GM18508 (cell line): ENCODE data around the gene CBX3.
"Not testable (repeated sequence)": the region's sequence is repeated elsewhere in the genome, so short reads cannot be mapped to it uniquely, and the experiment has no call there.

Experiments
- ATAC-seq: cut with Tn5 transposase; IDR thresholded peaks from one replicate; pipeline ENCODE4 v1.9.1; 2021; ENCODE audit warnings: moderate number of reproducible peaks; ENCODE audit not compliant: insufficient read depth, unreplicated experiment

The CBX3 gene

DNA sequence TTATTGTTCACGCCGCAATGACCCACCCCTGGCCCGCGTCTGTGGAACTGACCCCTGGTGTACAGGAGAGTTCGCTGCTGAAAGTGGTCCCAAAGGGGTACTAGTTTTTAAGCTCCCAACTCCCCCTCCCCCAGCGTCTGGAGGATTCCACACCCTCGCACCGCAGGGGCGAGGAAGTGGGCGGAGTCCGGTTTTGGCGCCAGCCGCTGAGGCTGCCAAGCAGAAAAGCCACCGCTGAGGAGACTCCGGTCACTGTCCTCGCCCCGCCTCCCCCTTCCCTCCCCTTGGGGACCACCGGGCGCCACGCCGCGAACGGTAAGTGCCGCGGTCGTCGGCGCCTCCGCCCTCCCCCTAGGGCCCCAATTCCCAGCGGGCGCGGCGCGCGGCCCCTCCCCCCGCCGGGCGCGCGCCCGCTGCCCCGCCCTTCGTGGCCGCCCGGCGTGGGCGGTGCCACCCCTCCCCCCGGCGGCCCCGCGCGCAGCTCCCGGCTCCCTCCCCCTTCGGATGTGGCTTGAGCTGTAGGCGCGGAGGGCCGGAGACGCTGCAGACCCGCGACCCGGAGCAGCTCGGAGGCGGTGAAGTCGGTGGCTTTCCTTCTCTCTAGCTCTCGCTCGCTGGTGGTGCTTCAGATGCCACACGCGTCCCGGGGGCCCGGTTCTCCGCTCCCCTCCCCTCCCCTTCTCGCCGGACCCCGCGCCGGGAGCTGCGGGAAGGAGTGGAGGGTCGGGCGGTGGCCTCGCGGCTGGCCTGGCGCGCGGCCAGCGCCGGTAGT lies at the start of gene CBX3:
Gene CBX3 (plus strand): TSS at position 499 of the 772 bp plus-strand sequence. CDS start 1,254 bp downstream, outside the sequence.
- ATAC-seq, result peak; percentile 26

DNA sequence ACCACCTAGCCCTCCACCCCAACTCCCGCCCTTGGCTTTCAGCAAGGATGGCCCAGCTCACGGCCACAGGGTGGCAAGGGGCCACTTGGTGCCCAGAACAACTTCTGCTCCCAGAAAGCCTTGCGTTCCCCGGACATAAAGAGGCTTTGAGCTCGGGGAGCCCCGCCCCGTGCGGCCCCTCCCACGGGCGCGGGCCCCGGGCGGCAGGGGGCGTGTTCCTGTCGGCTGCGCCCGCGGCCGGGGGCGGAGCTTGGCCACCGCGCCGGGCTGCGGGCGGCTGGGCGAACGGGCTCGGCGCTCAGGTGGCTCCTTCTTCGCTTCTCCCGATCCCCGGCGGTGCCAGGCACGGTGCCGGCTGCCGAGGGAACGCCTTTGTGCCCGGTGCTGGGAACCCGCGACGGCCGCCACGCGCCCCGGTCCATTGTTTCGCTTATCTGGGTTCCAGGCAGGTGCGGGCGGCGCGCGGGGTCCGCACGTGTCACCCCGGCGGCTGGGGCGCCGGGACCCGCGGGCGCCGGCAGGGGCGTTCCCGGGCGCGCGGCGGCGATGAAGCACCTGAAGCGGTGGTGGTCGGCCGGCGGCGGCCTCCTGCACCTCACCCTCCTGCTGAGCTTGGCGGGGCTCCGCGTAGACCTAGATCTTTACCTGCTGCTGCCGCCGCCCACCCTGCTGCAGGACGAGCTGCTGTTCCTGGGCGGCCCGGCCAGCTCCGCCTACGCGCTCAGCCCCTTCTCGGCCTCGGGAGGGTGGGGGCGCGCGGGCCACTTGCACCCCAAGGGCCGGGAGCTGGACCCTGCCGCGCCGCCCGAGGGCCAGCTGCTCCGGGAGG lies 49.4 kb upstream of the CBX3 start, which contains the start of gene NFE2L3:
Gene NFE2L3 (plus strand): TSS at position 246 of the 829 bp plus-strand sequence. CDS start 301 bp downstream, at position 547.
- ATAC-seq, result no peak

DNA sequence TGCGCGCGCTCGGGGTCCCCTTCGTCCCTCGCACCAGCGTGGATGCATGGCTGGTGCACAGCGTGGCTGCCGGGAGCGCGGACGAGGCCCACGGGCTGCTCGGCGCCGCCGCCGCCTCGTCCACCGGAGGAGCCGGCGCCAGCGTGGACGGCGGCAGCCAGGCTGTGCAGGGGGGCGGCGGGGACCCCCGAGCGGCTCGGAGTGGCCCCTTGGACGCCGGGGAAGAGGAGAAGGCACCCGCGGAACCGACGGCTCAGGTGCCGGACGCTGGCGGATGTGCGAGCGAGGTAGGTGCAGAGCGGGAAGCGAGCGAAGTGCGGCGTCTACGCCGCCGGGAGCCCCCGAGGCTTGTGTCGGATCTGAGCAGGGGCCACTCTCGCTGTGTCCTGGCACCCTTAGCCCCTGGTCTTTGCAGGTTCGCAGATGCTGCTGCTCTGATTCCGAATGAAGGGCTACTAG lies 48.7 kb upstream of the CBX3 start:
- not testable (repeated sequence) for ATAC-seq

DNA sequence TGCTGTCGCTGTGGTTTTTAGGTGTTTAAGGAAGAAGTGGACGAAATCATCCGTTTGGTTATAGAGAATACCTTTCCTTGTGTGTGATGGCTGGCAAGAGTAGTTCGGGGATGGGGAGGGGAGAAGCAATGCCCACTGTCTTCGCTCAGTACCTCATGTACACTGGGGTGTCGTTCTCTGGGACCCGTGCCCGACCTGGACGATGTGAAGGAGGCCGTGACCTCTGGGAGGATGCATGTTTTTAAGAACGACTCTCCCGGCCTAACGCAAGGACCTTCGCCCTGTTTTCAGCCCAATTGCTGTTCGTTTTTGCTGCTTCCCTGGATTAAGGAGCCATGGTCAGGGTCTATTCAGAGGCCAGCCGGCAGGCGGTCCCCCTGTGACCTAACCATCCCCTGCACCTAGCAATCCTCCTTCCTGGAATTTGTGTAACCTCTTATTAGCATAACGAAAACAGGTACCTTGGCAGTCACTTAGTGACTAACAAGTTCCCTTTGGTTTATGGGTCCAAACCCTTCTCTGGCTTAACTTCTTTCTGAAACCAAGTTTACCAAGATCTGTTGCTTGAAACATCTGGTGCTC lies 48.2 kb upstream of the CBX3 start:
- no peak for ATAC-seq

DNA sequence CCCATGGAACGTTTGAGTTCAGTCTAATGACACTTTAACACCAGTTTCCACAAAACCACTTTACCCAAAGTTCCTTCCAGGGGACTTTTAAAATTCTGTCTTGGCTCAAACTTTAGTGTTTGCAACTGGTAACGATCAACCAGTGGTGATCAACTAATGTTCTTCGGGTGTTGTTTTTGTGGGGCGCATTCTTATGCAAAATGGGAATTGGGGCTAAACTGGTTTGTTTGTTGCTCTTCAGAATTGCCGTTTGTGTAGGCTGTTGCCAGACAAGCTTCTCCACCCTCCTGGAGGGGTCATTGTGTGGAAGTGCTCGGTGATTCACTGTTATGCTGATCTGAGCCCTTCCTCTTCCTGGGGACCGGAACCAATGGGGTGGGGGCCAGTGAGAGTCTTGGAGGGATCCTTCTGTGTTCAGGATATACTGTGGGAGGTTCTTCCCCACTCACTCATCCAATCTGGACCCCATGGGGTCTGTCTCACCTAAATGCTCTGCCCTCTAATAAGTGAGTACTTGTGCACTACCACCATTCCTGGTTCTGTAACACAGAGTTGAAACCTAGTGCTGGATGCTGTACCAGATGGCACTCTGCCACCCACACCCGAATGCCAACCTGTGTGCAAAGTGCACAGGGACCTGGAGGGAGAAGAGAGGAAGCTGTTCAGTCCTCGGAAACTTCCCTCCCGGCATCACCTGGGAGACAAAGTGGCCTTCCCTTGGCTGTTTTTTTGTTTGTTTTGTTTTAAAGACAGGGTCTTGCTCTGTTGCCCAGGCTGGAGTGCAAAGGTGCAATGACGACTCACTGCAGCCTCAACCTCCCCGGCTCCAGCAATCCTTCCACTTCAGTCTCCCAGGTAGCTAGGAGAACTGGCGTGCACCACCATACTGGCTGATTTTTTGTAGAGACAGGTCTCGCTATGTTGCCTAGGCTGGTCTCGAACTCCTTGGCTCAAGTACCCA lies 47.4 kb upstream of the CBX3 start:
- ATAC-seq, result no peak

DNA sequence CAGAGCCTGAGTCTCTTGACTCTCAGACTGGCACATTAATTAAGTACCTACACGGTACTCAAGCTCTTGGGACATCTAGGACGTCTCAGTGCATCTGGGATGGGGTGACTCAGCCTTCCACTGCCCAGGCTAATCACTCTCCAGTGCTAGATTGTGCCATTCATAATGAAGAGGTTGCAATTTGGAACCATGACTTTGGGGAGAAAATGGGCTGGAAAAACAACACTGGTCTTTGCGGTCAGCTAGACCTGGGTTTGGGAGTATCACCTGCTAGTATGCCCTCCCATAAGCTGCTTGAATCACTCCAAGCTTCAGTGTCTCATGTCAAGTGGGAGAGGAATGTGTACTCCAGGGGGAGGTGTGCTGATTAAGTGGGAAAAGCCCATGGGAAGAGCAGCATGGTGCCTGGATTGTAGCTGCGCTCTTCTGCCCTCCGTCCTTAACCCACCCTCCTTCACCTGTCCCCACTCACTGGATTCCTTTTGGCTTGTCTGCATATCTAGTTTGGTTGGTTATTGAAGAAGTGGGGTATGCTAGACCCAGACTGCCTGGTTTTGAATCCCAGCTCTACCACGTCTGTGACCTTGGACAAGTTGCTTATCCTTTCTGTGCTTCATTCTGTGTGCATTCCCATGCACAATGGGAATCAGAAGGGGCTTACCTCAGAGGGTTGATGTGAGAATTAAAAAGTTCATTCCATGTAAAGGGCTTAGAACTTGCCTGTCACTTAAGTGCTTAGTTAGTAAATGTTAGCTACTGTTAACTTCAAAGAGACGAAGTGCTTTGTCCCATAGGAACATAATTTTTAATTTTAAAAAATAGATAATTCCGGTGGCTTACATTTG lies 45.8 kb upstream of the CBX3 start:
- ATAC-seq, result no peak

DNA sequence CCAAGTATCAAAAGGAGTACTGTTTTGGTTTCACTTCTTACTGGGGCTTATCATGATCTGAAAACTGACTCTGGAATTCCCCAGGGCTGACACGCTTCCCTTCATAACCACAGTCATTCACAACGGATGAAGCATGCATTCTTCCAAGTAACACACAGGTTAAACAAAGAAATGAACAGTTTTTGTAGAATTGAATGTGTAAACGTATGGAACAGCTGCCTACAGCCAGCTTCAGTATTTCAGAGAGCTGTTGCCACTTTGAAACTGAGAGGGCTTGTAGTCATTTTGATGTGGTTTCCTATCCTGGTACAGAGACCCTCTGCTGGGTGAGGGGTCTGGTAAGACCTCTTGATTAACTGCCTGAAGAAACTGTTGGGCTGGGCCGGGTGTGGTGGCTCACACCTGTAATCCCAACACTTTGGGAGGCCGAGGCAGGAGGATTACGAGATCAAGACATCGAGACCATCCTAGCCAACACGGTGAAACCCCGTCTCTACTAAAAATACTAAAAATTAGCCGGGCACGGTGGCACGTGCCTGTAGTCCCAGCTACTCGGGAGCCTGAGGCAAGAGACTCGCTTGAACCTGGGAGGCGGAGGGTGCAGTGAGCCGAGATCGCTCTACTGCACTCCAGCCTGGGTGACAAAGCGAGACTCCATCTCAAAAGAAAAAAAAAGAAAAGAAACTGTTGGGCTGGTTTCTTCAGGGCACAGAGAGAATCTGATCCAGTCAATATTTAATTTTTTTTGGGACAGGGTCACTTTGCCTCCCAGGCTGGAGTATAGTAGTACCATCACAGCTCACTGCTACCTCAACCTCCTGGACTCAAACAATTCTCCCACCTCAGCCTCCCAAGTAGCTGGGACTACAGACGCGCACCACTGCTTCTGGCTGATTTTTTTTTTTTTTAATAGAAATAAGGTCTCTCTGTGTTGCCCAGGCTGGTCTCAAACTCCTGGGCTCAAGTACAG lies 44.8 kb upstream of the CBX3 start:
- ATAC-seq, result no peak

DNA sequence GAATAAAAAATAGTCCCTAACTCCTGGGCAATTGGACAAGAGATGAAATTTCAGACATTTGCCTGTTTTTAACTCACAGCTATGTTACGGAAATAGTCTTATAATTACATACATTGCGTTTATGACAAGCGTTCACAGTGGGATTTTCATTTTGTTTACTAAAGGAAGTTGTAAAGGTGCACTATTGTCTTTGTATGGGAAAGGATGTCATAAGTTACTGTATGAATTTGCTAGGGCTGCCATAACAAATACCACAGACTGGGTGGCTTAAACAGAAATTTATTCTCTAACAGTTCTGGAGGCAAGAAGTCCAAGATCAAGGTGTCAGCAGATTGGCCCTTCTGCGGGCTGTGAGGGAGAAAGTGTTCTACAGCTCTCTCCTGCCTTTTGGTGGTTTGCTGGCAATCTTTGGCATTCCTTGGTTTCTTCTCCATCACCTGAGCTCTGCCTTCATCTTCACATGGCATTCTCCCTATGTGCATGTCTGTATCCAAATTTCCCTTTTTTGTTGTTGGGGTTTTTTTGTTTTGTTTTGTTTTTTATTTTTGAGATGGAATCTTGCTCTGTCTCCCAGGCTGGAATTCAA lies 43.9 kb upstream of the CBX3 start:
- no peak for ATAC-seq

DNA sequence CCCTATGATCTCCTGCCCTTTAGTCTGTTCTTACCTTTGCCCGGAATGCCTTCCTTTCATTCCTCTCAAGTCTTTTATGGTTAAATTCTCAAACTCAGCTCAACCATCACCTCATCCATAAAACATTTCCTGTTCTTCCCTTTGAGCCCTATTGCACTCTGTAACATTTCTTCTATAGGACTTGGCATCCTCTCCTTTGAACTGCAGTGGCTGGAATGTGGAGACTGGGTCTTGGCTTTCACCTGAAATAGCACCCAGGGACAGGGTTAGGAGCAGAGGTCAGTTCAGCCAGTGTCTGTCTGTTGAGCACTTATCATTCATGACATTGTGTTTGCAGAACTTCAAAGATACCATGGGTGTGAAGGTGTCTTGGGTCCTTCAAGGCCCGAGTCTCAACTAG lies 42.3 kb upstream of the CBX3 start:
- ATAC-seq, result no peak

DNA sequence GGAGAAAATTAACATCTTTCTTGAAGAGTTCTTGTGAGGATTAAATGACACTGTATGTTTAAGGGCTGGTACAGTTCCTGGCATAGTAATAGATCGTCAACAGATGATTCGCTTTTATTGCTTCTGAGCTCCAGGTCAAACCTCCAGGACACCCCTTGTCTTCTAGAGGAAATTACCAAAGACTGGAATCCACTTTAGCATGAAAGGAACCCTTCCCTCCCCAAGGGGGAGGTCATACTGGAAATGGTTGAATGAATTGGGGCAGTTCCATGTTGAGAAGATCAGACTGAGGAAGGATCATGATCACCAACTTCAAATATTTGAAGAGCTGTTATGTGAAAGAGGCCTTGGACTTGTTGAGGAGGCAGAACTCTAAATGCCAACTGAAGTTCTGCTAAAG lies 40.6 kb upstream of the CBX3 start:
- ATAC-seq, result no peak

DNA sequence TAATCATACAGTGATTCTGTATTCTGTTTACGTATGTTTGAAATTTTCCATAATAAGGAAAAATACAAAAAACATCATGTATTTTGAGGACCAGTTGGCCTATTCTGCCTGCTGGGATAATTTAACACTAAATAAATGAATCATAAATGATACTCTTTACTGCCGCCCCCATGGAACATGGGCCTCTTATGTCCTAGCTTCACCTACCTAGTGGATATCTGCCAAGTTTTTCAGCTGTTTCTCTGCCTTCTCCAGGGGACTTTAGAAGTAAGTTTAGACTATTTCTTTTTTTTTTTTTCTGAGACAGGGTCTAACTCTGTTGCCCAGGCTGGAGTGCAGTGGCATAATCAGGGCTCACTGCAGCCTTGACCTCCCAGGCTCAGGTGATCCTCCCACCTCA lies 39.1 kb upstream of the CBX3 start:
- no peak for ATAC-seq

DNA sequence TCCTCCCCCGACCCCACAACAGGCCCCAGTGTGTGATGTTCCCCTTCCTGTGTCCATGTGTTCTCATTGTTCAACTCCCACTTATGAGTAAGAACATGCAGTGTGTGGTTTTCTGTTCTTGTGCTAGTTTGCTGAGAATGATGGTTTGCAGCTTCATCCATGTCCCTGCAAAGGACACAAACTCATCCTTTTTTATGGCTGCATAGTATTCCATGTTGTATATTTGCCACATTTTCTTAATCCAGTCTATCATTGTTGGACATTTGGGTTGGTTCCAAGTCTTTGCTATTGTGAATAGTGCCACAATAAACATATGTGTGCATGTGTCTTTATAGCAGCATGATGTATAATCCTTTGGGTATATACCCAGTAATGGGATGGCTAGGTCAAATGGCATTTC lies 37.7 kb upstream of the CBX3 start:
- ATAC-seq, result not testable (repeated sequence)

DNA sequence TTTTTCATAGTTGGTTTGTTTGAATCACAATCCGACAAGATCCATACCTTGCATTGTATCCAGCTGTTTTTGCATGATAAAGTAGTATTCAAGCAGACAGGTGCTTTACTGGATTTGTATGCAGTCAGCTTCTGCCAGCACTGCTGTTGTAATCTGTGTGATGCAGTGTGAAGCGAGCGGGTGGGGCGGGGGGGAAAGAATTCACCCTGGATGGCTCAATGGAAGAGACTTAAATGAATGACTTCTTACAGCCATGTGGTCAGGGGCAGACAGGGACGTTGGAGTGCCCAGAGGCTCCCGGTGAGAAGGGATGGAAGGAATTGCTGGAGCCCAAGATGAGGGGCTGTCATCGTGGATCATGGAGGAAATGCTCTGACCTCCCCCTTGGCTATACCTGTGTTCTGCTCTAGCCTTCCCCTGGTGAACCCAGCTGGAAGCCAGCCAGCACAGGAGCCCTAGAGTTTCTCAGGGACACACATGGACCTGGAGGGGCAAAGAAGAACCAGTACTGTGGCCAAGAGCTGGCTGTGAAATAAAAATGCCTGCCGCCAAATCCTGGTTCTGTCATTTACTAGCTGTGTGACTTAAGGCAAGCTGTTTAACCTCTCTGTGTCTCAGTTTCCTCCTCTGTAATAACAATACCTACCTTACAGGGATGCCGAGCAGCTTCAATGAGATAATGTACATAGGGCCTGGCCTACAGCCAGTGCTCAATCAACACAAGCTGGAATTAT lies 35.4 kb upstream of the CBX3 start:
- ATAC-seq, result no peak

DNA sequence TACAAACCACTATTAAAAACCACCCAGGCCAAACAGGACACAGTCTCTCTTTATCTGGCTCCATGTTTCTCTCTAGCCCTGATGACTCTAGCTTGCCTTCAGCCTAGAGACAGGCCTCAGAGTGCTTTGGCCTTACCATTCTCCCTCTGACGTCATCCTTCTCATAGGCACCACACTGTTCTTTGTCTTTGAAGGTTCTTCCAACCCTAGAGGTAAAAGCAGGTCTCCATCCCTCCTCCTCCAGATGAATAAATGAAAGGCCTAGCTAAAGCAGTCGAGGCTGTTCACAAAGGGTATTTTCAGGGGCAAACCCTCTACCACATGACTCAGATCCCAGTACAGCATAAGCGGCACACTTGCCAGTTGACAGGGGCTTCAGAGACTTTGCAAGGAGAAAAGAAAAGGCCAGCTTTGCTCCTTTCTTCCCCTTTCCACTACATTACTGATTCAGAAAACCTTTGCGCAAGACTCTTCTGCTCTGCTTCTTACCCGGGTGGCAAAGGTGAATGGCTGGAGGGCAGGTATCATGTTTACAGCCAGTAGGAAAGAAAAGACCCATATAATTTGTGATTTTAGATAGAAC lies 34.8 kb upstream of the CBX3 start:
- no peak for ATAC-seq

DNA sequence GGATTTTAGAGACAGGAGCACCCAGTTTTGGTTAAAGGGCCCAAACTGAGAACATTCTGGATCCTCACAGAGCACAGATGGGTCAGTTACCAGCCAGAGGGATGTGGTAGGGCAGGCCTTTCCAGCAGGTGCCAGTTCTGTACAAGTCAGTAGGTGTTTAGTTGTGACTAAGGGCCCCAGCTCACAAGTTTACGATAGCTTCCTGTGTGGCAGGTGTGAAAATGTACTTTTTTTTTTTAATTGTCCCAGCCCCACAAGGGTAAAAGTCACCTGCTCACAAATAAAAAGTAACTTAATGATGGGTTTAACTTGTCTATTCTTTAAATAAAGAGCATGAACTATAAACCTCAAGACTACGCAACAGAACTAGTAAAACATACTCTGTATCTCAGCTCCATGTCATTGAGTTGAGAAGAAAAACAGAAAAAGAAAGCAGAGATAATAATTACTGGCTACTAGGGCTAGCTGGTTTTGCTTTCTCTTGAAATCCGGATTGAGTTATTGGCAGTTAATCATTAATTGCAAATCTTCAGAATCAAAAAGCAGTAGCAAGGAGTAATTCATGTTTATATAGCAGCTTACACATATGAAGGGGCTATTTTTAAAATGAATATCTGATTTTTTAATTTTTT lies 34.1 kb upstream of the CBX3 start:
- ATAC-seq, result peak; percentile 72

DNA sequence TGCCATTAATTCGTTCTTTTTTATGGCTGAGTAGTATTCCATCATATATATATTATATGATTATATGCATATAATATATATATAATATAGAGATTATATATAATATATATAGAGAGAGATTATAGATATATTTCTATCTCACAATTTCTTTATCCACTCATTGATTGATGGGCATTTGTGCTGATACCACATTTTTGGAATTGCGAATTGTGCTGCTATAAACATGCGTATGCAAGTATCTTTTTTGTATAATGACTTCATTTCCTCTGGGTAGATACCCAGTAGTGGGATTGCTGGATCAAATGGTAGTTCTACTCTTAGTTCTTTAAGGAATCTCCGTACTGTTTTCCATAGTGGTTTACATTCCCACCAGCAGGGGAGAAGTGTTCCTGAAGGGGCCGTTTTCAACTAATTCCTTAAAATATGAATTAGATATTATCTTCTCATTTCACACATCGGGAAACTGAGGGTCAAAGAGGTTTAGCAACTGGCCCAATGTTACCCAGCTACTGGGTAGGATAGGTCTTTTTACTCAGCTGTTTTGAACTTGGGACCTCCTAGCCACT lies 33.0 kb upstream of the CBX3 start:
- no peak for ATAC-seq
